ENCODE data around the gene ATP5ME.

DNA sequence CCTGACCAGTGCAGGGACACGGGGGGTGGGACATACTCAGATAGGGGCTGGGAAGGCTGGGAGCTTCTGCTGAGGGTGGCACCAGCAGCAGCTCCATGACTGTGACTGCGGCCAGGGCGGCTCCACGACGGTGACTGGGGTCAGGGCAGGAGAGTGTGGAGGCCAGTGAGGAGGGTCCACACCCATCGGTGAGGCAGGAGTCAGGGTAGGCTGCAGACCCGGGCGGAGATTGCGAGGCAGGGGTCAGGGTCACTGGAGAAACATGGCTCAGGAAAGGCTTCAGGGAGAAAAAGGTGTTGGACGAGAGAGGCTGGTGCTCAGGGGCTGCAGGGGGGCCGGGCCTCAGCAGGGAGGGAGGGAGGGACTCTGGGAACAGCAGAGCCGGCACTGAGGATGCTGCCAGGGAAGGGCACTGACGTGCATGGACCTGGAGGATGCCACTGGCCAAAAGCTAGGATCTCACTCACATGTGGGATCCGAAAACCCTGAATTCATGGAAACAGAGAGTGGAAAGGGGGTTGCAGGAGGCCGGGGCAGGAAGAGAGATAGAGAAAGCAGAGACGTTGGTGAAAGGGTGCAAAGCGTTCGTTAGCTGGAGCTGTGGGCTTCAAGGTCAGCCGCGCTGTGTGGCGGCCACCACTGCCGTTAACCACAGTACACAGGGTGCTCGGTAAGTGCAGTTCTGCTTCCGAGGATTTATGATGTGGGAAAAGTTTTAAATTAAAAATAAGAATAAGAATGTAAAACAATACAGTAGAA is 22.0 kb downstream of the ATP5ME start:
- TF ChIP-seq, protein P1, sequence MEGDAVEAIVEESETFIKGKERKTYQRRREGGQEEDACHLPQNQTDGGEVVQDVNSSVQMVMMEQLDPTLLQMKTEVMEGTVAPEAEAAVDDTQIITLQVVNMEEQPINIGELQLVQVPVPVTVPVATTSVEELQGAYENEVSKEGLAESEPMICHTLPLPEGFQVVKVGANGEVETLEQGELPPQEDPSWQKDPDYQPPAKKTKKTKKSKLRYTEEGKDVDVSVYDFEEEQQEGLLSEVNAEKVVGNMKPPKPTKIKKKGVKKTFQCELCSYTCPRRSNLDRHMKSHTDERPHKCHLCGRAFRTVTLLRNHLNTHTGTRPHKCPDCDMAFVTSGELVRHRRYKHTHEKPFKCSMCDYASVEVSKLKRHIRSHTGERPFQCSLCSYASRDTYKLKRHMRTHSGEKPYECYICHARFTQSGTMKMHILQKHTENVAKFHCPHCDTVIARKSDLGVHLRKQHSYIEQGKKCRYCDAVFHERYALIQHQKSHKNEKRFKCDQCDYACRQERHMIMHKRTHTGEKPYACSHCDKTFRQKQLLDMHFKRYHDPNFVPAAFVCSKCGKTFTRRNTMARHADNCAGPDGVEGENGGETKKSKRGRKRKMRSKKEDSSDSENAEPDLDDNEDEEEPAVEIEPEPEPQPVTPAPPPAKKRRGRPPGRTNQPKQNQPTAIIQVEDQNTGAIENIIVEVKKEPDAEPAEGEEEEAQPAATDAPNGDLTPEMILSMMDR (IDR thresholded peaks at IDR 0.05; ENCODE audit: insufficient read depth, low read length, poor library complexity, severe bottlenecking) = no peak
- no peak for TF ChIP-seq EZH2phosphoT487 (conservative IDR thresholded peaks at IDR 0.05; ENCODE audit: low read length)

Measured in SU-DHL-6 (cell line).